Prostate gland (tissue), 2 donors: ENCODE data around the gene SLX4.

ENCODE experiments used
- CTCF ChIP-seq, 4 experiments: fragments of 200-600 bp in 2 of 4; fragments of 450-650 bp in 2 of 4; sonication (generic) in 2 of 4; IDR thresholded peaks; 1 replicate in 3 of 4; 2 replicates in 1 of 4; pipeline ENCODE4 v1.5.1; 2016 to 2019; ENCODE audit warnings: antibody characterized with exemption in 4 of 4, mild to moderate bottlenecking in 2 of 4, moderate library complexity in 2 of 4
- POLR2AphosphoS5 ChIP-seq: sonication (generic); formaldehyde crosslinking; IDR thresholded peaks from one replicate; pipeline ENCODE4 v1.6.1; 2017; ENCODE audit warnings: antibody characterized with exemption

- TF ChIP-seq CTCF (IDR thresholded peaks at IDR 0.05) (no peak), POLR2AphosphoS5 (no peak)
Measured at GRCh38 chr16:3589001-3589400, 22.4 kb downstream of the SLX4 start.
